Body of pancreas (tissue), 4 donors: Measurements from ENCODE around the gene MAFF. TPM values are rescaled to one million over a fixed set of nuclear protein-coding genes. Genes with fewer than 3 reads are reported as not detected.

ENCODE experiments used
- ATAC-seq: fragments of 150-250 bp; one replicate; pipeline ENCODE4 v1.9.1; 2016
- DNase-seq, 4 donors: peaks; one replicate each; pipeline ENCODE4 v3.0.0-alpha.2; 2019
- H3K27ac ChIP-seq, 4 donors: fragments of 200-600 bp; sonication (generic); 1 replicate in 3 of 4; 2 replicates in 1 of 4; pipeline versions ENCODE4 v1.5.1 to v1.6.1; 2016 to 2019; ENCODE audit warnings: mild to moderate bottlenecking in 1 of 4, mixed read lengths in 1 of 4, moderate library complexity in 1 of 4
- H3K27me3 ChIP-seq, 2 donors: fragments of 200-600 bp; sonication (generic); one replicate each; pipeline ENCODE4 v1.6.0; 2016; ENCODE audit warnings: mild to moderate bottlenecking in 1 of 2
- H3K36me3 ChIP-seq, 2 donors: fragments of 200-600 bp; sonication (generic); replicated peaks in 1 of 2; 2 replicates each; pipeline ENCODE4 v1.5.1; 2016; ENCODE audit warnings: low read depth in 2 of 2; ENCODE audit not compliant: insufficient read depth in 1 of 2
- H3K4me1 ChIP-seq: fragments of 200-600 bp; sonication (generic); one replicate; pipeline ENCODE4 v1.6.0; 2016
- H3K4me3 ChIP-seq, 2 donors: fragments of 200-600 bp; sonication (generic); 1 replicate in 1 of 2; 2 replicates in 1 of 2; pipeline ENCODE4 v1.5.1; 2016 to 2019
- H3K9me3 ChIP-seq, 3 donors: fragments of 200-600 bp; sonication (generic); 1 replicate in 2 of 3; 2 replicates in 1 of 3; pipeline ENCODE4 v1.5.1; 2016
- CTCF ChIP-seq, 7 experiments: fragments of 450-650 bp in 4 of 7; fragments of 200-600 bp in 3 of 7; sonication (generic) in 3 of 7; IDR thresholded peaks; one replicate each; pipeline ENCODE4 v1.5.1; 2016 to 2019; ENCODE audit warnings: antibody characterized with exemption in 7 of 7
- POLR2A ChIP-seq, 3 donors: fragments of 450-650 bp; IDR thresholded peaks; one replicate each; pipeline ENCODE4 v1.6.1; 2016; ENCODE audit warnings: antibody characterized with exemption in 3 of 3, mild to moderate bottlenecking in 2 of 3
- WGBS, 2 donors: methylation state at CpG; one replicate each; pipeline ENCODE4 v1.1.5; 2017; 5-methylcytosine and 5-hydroxymethylcytosine counted together
- intact Hi-C: fragments of 100-400 bp; cut with DNase I; formaldehyde crosslinking; loops from one replicate; pipeline ENCODE4 v1.15.1; 2023
- total RNA-seq, 2 donors: library from RNA; depleted of rRNA; stranded (reverse); fragments of >200 nt; gene quantifications; one replicate each; pipeline ENCODE4 v1.1.0, GENCODE V29; 2016

MAFF gene
- total RNA-seq, 2 donors from 2014 or later = 16.9 to 35.6 TPM

- intact Hi-C loops = no loop called here
- TF ChIP-seq POLR2A (IDR thresholded peaks at IDR 0.05) (no peak), CTCF (IDR thresholded peaks at IDR 0.05) (no peak)
- no peak overlapping the region for H3K27ac ChIP-seq
- H3K27me3 ChIP-seq = no peaks in the 10 kb centered on the region
- DNase-seq = no peak
- no peaks in the 10 kb centered on the region for H3K9me3 ChIP-seq
- peaks cover 18% of the 10 kb centered on the region for H3K4me1 ChIP-seq
- ATAC-seq = no peak
- H3K36me3 ChIP-seq = no peaks in the 10 kb centered on the region
- WGBS, 2 donors = 82 to 84% methylated on average over 8 to 10 of the region's 10 CpGs
- H3K4me3 ChIP-seq = no peak overlapping the region
Observed at GRCh38 chr22:38199826-38200559, 1.8 kb upstream of the MAFF start.

DNA sequence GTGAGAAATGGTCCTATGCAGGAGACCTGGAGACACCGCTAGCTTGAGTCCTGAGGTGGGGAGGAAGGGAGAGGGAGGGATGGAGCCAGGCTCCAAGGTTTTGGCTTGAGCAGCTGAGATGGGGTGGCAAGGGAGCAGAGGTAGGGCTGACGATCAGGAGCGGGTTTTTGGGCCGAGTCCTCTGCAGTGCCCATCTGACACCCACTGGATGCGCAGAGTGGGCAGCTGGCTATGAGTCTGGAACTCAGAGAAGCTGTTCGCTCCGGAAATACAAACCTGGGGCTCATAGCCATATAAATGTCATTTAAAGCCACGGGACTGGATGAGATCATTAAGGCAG lies 453 bp upstream of the MAFF start:
- intact Hi-C loops = no loop called here
- DNase-seq = no peak
- TF ChIP-seq POLR2A (IDR thresholded peaks at IDR 0.05) (no peak), CTCF (IDR thresholded peaks at IDR 0.05) (no peak)

GRCh38 chr22:38202437-38203089 lies 769 bp downstream of the MAFF start:
- intact Hi-C loops = no loop called here
- Histone ChIP-seq H3K4me1 (peaks cover 18% of the 10 kb centered on the region), H3K36me3 (no peaks in the 10 kb centered on the region), H3K4me3 (peak overlapping the region; percentile 36 to 47), H3K9me3 (no peaks in the 10 kb centered on the region), H3K27me3 (no peaks in the 10 kb centered on the region), H3K27ac (peak overlapping the region; percentile 97 to 100 (median 98))
- TF ChIP-seq CTCF (IDR thresholded peaks at IDR 0.05) (peak in 4 of 7 experiments; percentile 27 to 31 (median 30)), POLR2A (IDR thresholded peaks at IDR 0.05) (no peak)
- DNase-seq (peak; percentile 82 to 92 (median 90)), ATAC-seq (peak; percentile 62)
- WGBS, 2 donors = 0% methylated on average over 52 of the region's 74 CpGs; no CpG with 5 or more reads in 1 of the 2 donors

More for the DNA sequence above, 453 bp upstream of the MAFF start:
- peak overlapping the region; percentile 97 to 100 (median 98) for H3K27ac ChIP-seq
- H3K9me3 ChIP-seq = no peaks in the 10 kb centered on the region
- H3K27me3 ChIP-seq = no peaks in the 10 kb centered on the region
- H3K4me1 ChIP-seq = peaks cover 18% of the 10 kb centered on the region
- 18 to 19% methylated on average over 8 of the region's 8 CpGs for WGBS, 2 donors
- no peaks in the 10 kb centered on the region for H3K36me3 ChIP-seq
- ATAC-seq = no peak
- no peak overlapping the region for H3K4me3 ChIP-seq

- intact Hi-C loops = no loop called here
- DNase-seq (peak; percentile 69 to 82 (median 79)), ATAC-seq (peak; percentile 27)
- H3K9me3 ChIP-seq = no peaks in the 10 kb centered on the region
- no peaks in the 10 kb centered on the region for H3K36me3 ChIP-seq
- H3K4me1 ChIP-seq = peaks cover 18% of the 10 kb centered on the region
- H3K27ac ChIP-seq = peak overlapping the region; percentile 97 to 100 (median 98)
- TF ChIP-seq CTCF (IDR thresholded peaks at IDR 0.05) (no peak), POLR2A (IDR thresholded peaks at IDR 0.05) (peak; percentile 44 to 67 (median 65))
- WGBS, 2 donors = 1 to 6% methylated on average over 14 to 17 of the region's 19 CpGs
- no peaks in the 10 kb centered on the region for H3K27me3 ChIP-seq
- peak overlapping the region; percentile 36 to 47 for H3K4me3 ChIP-seq
Observed at GRCh38 chr22:38203090-38203810, 1.5 kb downstream of the MAFF start.
